Inferior parietal cortex (tissue), 1 donor: ENCODE data around the gene SYNE1.
"Not testable (repeated sequence)": the region's sequence is repeated elsewhere in the genome, so short reads cannot be mapped to it uniquely, and the experiment has no call there.

Experiments used
- DNase-seq: peaks from one replicate; pipeline ENCODE4 v3.0.0-alpha.2; 2016; ENCODE audit errors: extremely low spot score

SYNE1 gene

DNA sequence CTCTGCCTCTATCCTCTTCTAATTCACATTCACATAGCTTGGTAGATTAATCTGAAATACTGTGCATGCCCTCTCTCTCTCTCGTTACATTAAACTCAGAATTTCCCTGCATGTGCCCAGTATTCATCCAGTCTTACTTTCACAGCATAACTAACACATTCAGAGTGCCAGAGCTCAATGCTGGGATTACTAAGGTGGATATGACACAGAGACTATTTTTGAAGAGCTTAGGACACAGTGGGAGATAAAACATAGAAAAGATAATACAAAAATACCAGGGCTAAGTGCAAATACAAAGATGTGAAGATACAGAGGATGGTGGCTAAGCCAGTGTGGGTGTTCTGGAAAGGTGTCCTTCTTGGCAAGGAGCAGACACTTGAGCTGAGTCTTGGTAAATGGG is 6.3 kb downstream of the SYNE1 start:
- DNase-seq: no peak

DNA sequence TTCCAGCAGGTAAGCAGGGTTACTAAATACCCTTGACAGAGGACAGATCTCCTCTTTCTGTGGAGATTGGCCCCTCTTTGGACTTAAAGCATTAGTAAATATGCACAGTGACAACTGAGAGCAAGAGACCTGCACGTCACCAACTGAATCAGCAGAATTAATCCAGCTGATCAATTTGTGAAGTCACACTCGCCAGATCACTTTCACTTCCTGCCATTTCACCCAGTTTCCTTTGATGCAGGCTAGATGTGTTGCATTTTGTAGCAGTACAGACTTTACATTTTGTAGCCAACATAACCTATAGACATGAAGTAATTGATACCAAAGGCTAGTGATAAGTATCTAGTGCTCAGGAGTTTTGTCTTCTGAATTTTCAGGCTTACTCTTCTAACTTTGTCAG is 11.9 kb downstream of the SYNE1 start:
- no peak for DNase-seq

DNA sequence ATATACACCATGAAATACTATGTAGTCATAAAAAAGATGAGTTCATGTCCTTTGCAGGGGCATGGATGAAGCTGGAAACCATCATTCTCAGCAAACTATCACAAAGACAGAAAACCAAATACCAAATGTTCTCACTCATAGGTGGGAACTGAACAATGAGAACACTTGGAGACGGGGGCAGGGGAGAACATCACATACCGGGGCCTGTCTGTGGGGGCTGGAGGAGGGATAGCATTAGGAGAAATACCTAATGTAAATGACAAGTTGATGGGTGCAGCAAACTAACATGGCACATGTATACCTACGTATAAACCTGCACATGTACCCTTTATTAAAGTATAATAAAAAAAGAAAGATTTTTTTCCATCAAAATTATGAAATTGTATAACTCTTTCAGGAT is 22.4 kb downstream of the SYNE1 start:
- not testable (repeated sequence) for DNase-seq

DNA sequence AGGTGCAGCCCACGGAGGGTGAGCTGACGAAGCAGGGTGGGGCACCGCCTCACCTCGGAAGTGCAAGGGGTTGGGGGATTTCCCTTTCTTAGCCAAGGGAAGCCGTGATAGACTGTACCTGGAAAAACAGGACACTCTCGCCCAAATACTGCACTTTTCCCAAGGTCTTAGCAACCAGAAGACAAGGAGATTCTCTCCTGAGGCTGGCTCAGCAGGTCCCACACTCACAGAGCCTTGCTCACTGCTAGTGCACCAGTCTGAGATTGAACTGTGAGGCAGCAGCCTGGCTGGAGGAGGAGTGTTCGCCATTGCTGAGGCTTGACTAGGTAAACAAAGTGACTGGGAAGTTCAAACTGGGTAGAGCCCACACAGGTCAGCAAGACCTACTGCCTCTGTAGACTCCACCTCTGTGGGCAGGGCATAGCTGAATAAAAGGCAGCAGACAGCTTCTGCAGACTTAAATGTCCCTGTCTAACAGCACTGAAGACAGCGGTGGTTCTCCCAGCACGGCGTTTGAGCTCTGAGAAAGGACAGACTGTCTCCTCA is 28.0 kb downstream of the SYNE1 start:
- DNase-seq: no peak

DNA sequence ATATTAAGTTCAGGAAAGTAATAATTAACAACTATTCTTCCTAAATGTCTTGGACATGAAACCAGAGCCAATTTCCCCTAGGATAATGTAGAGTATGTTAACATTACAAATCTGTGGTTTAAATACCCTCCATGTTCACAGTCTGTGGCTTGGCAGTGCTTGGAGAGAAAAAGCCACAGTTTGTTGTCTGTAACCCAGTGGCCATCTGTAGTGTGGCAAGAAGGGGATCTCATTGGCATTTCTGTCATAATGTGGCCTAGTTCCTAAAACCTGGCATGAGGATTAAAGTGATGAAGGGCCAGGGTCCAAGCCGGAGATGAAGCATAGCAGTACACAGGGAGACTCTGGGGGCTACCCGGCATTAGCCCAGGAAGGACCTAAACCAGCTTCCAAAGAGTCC is 31.2 kb downstream of the SYNE1 start:
- no peak for DNase-seq

DNA sequence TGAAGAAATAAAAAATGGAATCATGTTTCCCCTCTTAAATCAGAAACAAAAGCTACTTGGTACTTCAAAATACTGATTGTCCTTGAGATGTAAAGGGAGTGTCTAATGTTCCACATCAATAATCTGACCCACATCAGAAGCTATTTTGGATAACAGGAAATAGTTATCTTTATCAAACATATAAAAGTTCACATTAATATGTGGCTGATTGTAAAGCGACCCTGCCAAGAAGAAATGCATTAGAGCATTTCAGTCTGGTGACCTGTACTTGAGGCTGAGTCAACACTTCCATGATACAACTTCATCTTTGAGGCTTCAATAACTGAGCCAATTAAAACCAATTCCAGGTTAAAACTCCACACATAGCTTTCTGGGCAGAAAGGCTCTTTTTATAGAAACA is 31.8 kb downstream of the SYNE1 start:
- no peak for DNase-seq

DNA sequence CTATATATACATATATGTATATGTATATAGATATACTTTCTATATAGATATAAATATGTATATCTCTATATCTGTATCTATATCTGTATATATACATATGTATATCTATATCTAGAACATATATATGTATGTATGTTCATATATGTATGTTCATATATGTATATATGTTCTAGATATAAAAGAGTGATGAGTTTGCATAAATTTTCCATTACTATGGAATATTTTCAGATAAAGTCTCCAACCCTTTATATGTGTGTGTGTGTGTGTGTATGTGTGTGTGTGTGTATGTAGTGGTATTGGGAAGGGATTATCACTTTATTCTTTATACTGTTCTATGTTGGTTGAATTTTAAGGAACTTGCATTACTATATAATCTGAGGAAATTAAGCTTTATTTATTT is 33.3 kb downstream of the SYNE1 start:
- no peak for DNase-seq

DNA sequence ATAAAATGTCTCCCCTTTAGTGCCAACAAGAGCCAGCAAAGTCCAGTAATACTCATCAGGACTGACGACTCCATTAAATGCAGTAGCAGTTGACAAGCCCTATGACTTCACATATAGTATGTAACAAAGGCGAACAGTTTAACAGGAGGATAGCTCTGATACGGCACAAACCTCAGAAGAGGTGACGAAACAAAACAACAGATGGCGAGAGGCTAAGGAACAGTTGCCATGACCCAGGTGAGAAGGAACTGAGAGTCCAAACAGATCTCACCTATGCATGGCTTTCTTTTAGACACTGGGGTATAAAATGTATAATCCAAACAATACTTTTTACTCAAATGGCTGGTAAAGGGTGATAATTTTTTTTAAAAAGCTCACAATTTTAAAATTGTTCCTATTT is 37.1 kb downstream of the SYNE1 start:
- DNase-seq: no peak

DNA sequence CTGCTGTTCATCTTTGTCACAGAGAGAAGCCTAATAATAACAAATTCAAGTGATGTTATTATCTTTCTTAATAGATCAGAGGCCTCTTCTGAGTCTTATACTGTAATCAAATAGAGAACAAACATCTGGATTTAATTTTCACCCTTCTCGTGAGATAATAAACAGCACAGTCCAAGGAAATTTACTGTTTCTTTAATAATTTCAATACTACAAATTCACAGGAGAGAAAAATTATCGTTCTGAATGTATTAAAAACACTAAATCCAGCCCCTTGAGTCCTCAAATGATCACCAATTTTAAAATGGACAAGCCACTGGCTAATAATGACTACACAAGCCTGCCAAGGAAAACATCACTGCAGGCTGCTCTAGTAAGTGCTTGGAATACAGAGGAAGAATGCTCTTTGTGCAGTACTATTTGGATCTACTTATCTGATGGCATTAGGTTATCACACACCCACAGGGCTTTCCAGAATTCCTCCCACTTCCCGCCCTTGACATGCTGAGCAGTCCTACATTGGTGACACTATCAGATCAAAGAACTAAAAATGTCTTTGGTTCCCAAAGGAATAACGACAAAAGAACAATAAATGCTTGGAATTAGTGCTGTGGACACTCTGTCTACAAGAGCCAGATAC is 38.1 kb downstream of the SYNE1 start:
- no peak for DNase-seq

DNA sequence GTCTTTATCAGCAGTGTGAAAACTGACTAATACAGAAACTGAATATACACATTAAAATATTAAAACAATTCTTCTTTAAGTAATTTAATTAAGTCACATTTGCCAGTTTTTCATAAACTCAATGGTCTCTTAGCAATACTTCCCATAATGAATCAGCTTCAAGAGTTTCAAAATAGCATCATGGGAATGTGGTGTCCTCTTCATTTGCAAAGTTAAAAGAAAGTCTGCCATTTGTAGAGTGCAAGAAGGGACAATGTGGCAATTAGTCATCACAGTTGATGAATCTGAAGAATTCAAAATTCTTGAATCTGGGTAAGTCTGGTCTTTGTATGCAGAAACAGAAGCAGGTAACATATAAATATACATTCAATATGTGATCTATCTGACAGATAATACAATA is 38.7 kb downstream of the SYNE1 start:
- no peak for DNase-seq

DNA sequence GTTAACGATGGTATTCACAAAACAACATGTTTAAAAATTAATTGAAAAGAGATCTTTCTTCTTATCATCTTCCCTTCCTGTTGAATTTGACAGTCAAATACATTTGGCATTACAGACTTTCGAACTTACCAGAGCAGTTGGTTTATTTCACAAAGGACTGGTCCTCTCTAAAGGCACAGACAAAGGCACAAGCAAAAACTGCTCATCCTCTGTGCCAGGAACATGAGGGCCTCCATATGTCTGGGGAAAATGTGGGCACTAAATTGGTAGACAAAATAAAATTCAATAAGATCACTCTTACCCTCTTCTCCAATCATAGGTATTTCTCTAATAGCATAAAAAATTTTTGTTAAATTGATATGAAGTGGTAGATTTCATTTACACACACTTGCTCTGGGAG is 40.4 kb downstream of the SYNE1 start:
- no peak for DNase-seq

DNA sequence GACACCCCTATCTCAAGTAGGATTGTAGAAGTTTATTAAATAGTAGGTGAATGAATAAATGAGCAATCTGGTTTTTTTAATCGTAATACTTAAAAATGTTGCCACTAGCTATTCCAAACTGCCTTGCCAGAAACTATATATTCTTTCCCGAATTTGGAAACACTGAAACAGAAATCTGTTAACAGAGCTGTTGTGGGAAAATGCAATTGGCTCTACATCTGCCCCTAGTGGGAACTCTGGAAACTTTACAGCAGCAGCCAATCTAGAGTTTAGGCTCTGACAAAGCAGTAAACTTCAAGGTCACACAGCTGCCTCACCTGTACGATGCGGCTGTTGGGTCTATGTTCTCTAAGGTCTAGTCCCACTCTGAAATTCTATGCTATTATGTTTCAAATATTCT is 41.7 kb downstream of the SYNE1 start:
- peak; percentile 34 for DNase-seq

DNA sequence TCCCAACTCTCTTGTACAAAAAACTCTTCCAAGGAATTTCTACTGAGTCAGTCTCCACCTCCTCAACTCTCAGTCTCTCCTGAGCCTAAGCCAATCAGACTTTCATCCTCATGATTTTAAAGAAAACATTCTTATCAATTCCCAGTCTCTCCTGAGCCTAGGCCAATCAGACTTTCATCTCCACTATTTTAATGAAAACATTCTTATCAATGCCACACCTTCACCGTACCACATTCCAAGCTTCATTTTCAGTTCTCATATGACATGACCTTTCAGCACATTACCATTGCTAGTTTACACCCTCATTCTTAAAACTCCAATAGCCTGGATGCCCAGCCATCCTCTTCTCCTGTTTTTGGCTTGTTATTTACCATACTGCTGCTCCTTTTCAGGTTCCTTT is 42.5 kb downstream of the SYNE1 start:
- DNase-seq: no peak

DNA sequence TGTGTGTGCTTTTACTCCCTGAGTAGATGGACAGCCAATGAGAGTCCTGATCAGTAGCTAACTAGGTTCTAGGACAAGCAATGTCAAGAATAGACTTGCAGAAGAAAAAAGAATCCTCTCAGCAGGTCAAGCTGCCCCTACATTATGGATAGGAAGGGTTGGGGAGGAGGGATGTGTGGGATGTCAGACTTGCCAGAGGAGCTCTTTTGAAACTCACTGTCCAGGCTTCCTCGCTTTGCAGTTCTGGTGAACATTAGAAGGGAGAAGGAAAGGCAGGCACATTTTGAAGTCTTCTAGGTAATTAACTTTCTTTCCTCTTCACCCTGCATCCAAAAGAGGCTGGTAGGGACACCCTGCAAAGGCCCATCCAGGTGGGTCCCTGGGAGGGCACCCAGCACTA is 48.7 kb downstream of the SYNE1 start:
- no peak for DNase-seq

DNA sequence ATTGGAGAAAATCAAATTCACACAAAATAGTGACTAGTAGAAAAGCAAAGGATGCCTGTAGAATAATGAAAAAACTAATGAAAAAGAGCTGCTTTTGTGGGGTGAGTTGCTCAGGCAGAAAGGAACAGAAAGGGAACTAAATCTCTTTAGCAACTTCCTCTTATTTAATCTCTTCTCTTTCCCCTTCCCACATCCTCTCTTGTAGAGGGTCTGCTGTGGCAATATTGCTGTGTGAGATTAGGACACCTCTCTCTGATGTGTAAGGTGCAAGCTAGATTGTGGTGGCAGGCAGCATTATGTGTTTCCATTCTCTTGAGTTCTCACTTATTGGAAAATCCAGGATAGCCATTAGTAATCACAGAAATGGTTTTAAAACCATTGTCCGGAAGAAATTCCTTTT is 49.7 kb downstream of the SYNE1 start:
- no peak for DNase-seq

DNA sequence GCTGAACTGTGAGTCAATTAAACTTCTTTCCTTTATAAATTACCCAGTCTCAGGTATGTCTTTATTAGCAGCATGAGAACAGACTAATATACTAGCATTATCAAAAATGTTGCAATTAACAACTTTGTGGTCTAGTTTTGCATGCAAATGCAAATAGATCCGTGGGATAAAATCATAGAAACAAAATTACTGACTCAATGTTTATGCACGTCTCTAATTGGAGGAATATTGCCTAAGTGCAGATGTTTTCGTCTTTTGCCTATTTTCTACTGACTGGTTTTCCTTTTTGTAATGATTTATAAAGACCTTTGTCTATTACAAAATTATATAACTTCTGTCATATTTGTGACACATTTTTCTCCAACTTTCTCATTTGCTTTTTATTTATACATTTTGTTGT is 51.9 kb downstream of the SYNE1 start:
- no peak for DNase-seq

DNA sequence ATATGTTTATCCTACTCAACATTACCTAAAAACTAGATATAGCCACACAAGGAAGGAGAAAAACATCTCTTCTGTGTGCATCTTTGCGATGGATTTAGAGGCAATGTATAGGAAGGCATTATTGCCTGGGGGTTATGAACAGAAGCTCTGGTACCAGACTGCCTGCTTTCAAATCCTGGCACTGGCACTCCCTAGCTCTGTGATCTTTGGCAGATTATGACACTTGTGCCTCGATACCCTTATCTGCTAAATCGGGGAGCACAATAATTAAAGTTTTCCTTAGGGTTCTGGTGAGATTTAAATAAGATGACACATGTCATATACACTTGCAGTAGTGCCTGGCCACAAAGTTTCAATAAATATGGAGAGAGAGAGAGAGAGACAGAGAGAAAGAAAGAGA is 53.3 kb downstream of the SYNE1 start:
- no peak for DNase-seq

DNA sequence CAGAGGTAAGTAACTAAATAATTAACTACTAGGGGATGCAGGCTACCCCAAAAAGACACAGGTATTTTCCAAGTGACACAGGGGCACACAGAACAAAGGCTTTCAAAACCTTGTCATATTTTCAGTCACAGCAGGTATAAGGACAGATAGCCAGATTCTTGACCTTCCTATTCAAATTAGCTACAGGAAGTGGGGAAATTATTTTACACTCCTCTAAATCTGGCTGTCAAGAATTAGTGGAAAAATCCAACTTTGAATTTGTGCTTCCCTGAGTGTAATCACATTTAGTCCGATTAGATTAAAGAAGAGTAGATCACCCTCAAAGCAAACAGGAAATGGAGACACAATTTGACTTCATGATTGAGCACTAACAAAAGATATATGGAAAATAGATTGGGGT is 60.6 kb downstream of the SYNE1 start:
- no peak for DNase-seq

DNA sequence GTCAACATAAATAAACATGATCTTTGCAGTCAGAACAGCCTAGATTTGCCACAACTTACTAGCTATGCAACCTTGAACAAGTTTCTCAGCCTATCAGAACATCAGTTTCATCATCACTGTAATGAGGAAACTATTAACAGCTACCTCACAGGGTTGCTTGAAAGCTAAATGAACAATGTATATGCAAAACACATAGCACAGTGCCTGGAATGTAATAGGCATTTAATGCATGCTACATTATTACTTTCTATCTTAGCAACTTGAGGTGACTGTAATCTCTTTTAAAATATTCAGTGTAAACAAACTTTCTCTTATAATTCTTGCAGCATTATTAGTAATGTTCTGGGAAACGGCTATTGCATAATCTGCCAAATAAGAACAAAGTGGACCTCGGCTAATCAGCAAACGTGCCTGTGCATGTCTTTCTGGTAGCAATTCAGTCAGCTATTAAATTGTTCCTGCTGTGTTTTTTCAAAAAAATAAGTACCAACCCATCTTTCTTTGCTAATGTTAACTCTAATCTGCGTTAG is 61.5 kb downstream of the SYNE1 start:
- no peak for DNase-seq

DNA sequence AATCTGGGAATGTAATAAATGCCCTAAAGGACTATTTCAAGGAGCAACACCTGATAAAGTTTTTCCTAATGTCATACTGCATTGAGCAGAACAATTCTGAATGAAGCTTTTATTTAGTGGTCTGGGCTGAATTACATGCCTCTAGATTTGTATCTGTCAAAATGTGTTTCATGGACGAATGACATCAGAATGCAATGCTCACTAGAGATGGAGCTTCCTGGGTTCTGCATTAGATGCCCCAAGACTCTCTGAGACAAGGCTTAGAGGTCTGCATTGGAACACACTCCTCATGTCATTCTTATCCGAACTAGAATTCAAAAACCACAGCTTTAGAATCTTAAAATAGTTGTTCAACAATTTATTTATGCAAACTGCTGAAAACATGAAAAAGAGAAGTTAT is 62.0 kb downstream of the SYNE1 start:
- DNase-seq: no peak

DNA sequence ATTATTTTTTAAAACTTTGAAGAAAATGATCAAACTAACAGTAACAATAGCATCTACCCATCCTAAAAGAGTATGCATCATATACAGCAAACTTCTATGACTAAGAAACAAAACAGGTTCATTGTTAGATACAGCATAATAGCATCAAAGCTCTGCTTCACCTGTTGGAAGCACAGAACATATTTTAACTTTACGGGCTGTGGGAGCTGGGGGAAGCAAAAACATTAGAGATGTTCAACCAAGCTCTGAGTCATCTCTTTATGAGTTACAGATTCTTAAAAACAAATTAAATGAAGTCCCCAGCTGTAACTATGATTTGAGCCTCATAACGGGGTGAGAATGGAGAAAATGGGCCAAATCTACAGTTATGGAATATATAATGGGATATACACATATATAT is 63.4 kb downstream of the SYNE1 start:
- DNase-seq: no peak

DNA sequence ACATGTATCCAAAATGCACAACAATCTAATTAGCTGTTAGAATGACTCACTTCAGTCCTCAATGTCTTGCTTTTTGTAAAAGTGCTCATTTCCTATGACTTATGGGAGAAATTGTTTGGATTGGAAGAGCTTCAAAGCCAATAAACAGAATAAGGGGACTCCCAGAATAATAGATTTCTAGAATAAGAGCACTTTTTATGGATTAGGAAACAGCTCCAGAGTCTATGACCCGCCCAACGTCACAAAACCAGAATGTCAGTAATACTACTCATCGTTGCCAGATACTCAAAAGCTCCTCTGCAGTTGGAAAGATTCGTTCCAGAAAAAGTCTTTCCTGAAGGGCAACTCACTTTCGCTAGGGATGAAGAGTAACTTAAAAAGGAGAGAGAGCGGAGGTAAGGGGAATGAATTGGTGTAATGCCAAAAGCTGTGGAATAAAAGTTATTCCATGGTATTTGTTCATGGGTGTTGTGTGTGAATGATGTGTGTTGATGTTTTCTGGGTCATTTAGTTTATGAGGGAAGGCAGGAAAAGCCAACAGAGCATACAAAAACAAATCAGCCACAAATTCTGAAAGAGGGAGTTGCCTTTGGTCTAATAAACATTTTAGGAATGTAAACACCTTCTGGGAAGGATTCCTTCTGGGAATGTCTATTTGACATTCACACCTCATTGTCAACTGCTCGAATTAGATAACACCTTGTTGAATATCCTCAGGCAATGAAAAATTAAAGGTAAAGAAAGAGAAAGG is 64.6 kb downstream of the SYNE1 start:
- DNase-seq: no peak

DNA sequence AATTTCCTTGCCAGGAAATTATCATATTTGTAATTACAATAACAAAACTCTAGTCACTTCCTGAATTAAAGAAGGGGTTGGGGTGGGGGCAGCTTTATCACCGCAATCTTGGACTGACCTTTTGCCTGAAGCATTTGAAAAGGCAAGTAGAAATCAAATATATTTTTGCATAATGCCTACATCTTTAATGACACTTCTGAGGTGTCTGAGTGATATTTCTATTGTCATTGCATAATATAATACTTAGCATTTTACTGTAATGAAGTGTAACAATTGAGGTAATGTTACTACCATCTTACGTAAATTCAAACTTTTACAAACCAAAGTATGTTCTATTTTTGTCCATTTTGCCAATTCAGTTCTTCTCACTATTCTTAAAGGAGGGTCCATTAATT is 65.2 kb downstream of the SYNE1 start:
- DNase-seq: no peak
